Endothelial cell of umbilical vein (primary cell): ENCODE measurements around the gene NLRP4. TPM values are rescaled to one million over a fixed set of nuclear protein-coding genes. Genes with fewer than 3 reads are reported as not detected.

Experiments used
- BruUV-seq: library from RNA; stranded (reverse); fragments of 400-500 nt; replicated peaks from 2 replicates; lab custom pipeline; 2021; lab: Mats Ljungman, UMichigan
- CTCF ChIA-PET: fragments of 300-600, 350-600 bp; sonication (Branson Sonifier 250); formaldehyde crosslinking; loops from one replicate; lab custom pipeline; 2021; ENCODE audit warnings: antibody characterized with exemption, inconsistent platforms; lab: Charles Lee
- POLR2A ChIA-PET: fragments of 300-600, 350-600 bp; sonication (Branson Sonifier 250); formaldehyde crosslinking; loops from one replicate; lab custom pipeline; 2021; ENCODE audit warnings: antibody characterized with exemption, inconsistent platforms; lab: Charles Lee
- DNase-seq: peaks from one replicate; pipeline ENCODE4 v3.0.0-alpha.2; 2011; ENCODE audit warnings: low read depth, low spot score
- FAIRE-seq: peaks from 2 replicates; lab custom pipeline; 2011; peaks lifted over from hg19 to GRCh38; lab: Jason Lieb, UNC
- H2AFZ ChIP-seq: 2 replicates; pipeline ENCODE4 v1.6.0; 2012; ENCODE audit warnings: low read depth, low read length, control low read depth, inconsistent platforms
- H3K27ac ChIP-seq: 2 replicates; pipeline ENCODE4 v1.5.1; 2011; ENCODE audit warnings: low read depth, mild to moderate bottlenecking, control low read depth, low read length, moderate library complexity; ENCODE audit not compliant: insufficient read depth
- H3K27me3 ChIP-seq, 2 experiments: 2 replicates each; pipeline versions ENCODE4 v1.6.0 to v1.6.1; 2011; ENCODE audit warnings: low read length in 2 of 2, mixed read lengths in 1 of 2; ENCODE audit not compliant: control insufficient read depth in 2 of 2, insufficient read depth in 2 of 2
- H3K36me3 ChIP-seq, 2 experiments: 2 replicates in 1 of 2; 3 replicates in 1 of 2; pipeline ENCODE4 v1.5.1; 2011; ENCODE audit warnings: low read length in 2 of 2, mild to moderate bottlenecking in 1 of 2, moderate library complexity in 1 of 2; ENCODE audit not compliant: control insufficient read depth in 2 of 2, insufficient read depth in 2 of 2; ENCODE audit errors: extremely low read depth in 1 of 2
- H3K4me1 ChIP-seq: 3 replicates; pipeline ENCODE4 v1.5.1; 2011; ENCODE audit warnings: mild to moderate bottlenecking, low read length; ENCODE audit not compliant: control insufficient read depth, insufficient read depth; ENCODE audit errors: extremely low read depth
- H3K4me2 ChIP-seq: 2 replicates; pipeline ENCODE4 v1.6.1; 2011; ENCODE audit warnings: low read length, control low read depth, mixed read lengths; ENCODE audit not compliant: insufficient read depth
- H3K4me3 ChIP-seq, 3 experiments: fragments of 200-600 bp in 1 of 3; sonication (generic), shearing (Covaris generic) in 1 of 3; replicated peaks in 1 of 3; 2 replicates each; pipeline ENCODE4 v1.5.1; 2011 to 2016; ENCODE audit warnings: control low read depth in 3 of 3, low read length in 3 of 3, mild to moderate bottlenecking in 2 of 3, inconsistent platforms in 1 of 3, low read depth in 1 of 3, moderate library complexity in 1 of 3; ENCODE audit not compliant: insufficient read depth in 1 of 3
- H3K79me2 ChIP-seq: 2 replicates; pipeline ENCODE4 v1.6.0; 2012; ENCODE audit warnings: low read length, inconsistent platforms; ENCODE audit not compliant: control insufficient read depth, insufficient read depth
- H3K9ac ChIP-seq: replicated peaks from 2 replicates; pipeline ENCODE3; 2011; ENCODE audit warnings: low read length, control low read depth; ENCODE audit not compliant: insufficient read depth; ENCODE audit errors: extremely low read depth
- H3K9me1 ChIP-seq: replicated peaks from 3 replicates; pipeline ENCODE4 v1.6.0; 2011; ENCODE audit warnings: mild to moderate bottlenecking, low read length; ENCODE audit not compliant: control insufficient read depth, insufficient read depth; ENCODE audit errors: extremely low read depth
- H3K9me3 ChIP-seq: replicated peaks from 2 replicates; pipeline ENCODE4 v1.5.1; 2012; ENCODE audit warnings: low read length, inconsistent platforms; ENCODE audit not compliant: control insufficient read depth, insufficient read depth
- H4K20me1 ChIP-seq: replicated peaks from 2 replicates; pipeline ENCODE3; 2011; ENCODE audit warnings: mild to moderate bottlenecking, low read length; ENCODE audit not compliant: control insufficient read depth, insufficient read depth; ENCODE audit errors: extremely low read depth
- CTCF ChIP-seq, 2 donors: IDR thresholded peaks; 1 replicate in 1 of 2; 2 replicates in 1 of 2; pipeline ENCODE4 v1.5.1; 2011; ENCODE audit warnings: low read length in 2 of 2, mild to moderate bottlenecking in 2 of 2, moderate library complexity in 2 of 2, control low read depth in 1 of 2, inconsistent platforms in 1 of 2, low read depth in 1 of 2; ENCODE audit not compliant: insufficient read depth in 1 of 2; ENCODE audit errors: extremely low read depth in 1 of 2
- EZH2 ChIP-seq: IDR thresholded peaks from 2 replicates; pipeline ENCODE4 v1.6.1; 2012; ENCODE audit warnings: borderline replicate concordance, low read depth, mild to moderate bottlenecking, moderate library complexity, low read length, inconsistent platforms; ENCODE audit not compliant: severe bottlenecking
- FOS ChIP-seq: IDR thresholded peaks from 2 replicates; pipeline ENCODE4 v1.6.1; 2011; ENCODE audit warnings: mild to moderate bottlenecking, low read length, moderate library complexity, borderline replicate concordance; ENCODE audit not compliant: insufficient read depth
- GATA2 ChIP-seq: IDR thresholded peaks from 2 replicates; pipeline ENCODE4 v1.7.0; 2011; ENCODE audit warnings: low read depth, mild to moderate bottlenecking, moderate library complexity, mixed read lengths, low read length; ENCODE audit not compliant: insufficient read length, insufficient read depth
- JUN ChIP-seq: IDR thresholded peaks from 2 replicates; pipeline ENCODE4 v1.6.1; 2011; ENCODE audit warnings: borderline replicate concordance, low read depth; ENCODE audit not compliant: insufficient read length, insufficient read depth
- MAX ChIP-seq: IDR thresholded peaks from 2 replicates; pipeline ENCODE4 v1.6.1; 2011; ENCODE audit not compliant: insufficient read depth, insufficient read length
- MYC ChIP-seq: IDR thresholded peaks from one replicate; pipeline ENCODE4 v1.6.1; 2011; ENCODE audit warnings: mild to moderate bottlenecking, low read depth, low read length
- POLR2A ChIP-seq: IDR thresholded peaks from 2 replicates; pipeline ENCODE4 v1.6.1; 2012; ENCODE audit warnings: low read depth, mild to moderate bottlenecking, control low read depth, low read length
- POLR2AphosphoS5 ChIP-seq: IDR thresholded peaks from 2 replicates; pipeline ENCODE4 v1.6.1; 2012; ENCODE audit warnings: low read depth, mild to moderate bottlenecking, control low read depth, low read length, moderate library complexity; ENCODE audit not compliant: insufficient read depth
- dilution Hi-C: fragments of 300-500 bp; cut with MboI; formaldehyde crosslinking; loops from one replicate; pipeline ENCODE4 v1.15.0; 2019; ENCODE audit warnings: low sequenced_read_pairs; ENCODE audit not compliant: extremely low pct_ligation_motif_present
- intact Hi-C: fragments of 100-400 bp; cut with micrococcal nuclease; formaldehyde crosslinking; loops from one replicate; pipeline ENCODE4 v1.10.0; 2022
- polyA plus RNA-seq, 4 experiments: library from polyadenylated mRNA; depleted of rRNA in 3 of 4; stranded (reverse) in 3 of 4; unstranded in 1 of 4; fragments of >200 nt; gene quantifications; 2 replicates each; pipeline versions ENCODE4 v1.2.1 to v1.2.3, GENCODE V29; 2011 to 2012; ENCODE audit warnings: missing spikeins in 1 of 4
- total RNA-seq: library from RNA; stranded (reverse); gene quantifications from 2 replicates; pipeline ENCODE4 v1.2.3, GENCODE V29; 2021

NLRP4 gene
- total and polyA plus RNA-seq, 2 donors (not counting 3 experiments of a cell fraction or from before 2014, with no cell fraction given), result not detected

- H3K4me1 ChIP-seq, result no peaks in the 10 kb centered on the region
- H3K9me1 ChIP-seq, result no peaks in the 10 kb centered on the region
- no peaks in the 10 kb centered on the region for H3K79me2 ChIP-seq
- no peaks in the 10 kb centered on the region for H3K36me3 ChIP-seq
- H3K9me3 ChIP-seq, result peaks cover 2% of the 10 kb centered on the region
- no peak overlapping the region for H3K4me3 ChIP-seq
- H3K9ac ChIP-seq, result no peak overlapping the region
- H3K27ac ChIP-seq, result no peak overlapping the region
- ChIA-PET CTCF (no interaction called here), POLR2A (no interaction called here)
- intact Hi-C loops (no loop called here), dilution Hi-C loops (no loop called here)
- FAIRE-seq, result no peak
- no peaks in the 10 kb centered on the region for H3K27me3 ChIP-seq
- TF ChIP-seq CTCF (IDR thresholded peaks at IDR 0.05; ENCODE audit: extremely low read depth in 1 of 2, insufficient read depth in 1 of 2, low read depth in 1 of 2, low read length in 2 of 2) (no peak), MAX (no peak), JUN (no peak), EZH2 (no peak), MYC (no peak), POLR2AphosphoS5 (no peak), POLR2A (no peak), FOS (no peak), GATA2 (no peak)
- DNase-seq, result no peak
- H2AFZ ChIP-seq, result no peak overlapping the region
- H3K4me2 ChIP-seq, result no peak overlapping the region
- BruUV-seq, result no TSS peak
- H4K20me1 ChIP-seq, result no peaks in the 10 kb centered on the region
Observed at GRCh38 chr19:55923556-55923955, 87.2 kb downstream of the NLRP4 start.
